ENCODE results near the gene GRM5.
"Not testable (repeated sequence)": the region's sequence is repeated elsewhere in the genome, so short reads cannot be mapped to it uniquely, and the experiment has no call there.

Gene GRM5

DNA sequence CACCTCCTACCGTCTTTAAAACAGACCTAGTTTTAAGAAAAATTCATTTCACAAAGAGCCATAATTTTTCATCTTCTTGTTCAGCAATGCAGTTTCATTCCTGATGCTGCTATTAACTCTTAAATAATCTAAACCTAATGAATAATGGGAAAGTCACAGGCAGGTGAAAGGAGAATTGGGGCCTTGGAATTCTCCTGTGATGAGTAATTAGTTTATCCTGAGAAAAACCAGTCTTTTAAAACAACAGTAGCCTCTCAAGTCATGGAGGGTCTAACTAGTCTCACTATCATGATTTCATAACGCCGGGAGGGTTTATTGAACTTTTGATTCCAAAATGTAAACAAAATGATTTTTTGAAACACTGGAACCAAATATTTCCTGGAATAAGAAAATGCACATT lies 86.8 kb downstream of the GRM5 start:
- not testable (repeated sequence) for DNase-seq (ENCODE audit: extremely low read depth in 1 of 2, low read depth in 1 of 2)

DNA sequence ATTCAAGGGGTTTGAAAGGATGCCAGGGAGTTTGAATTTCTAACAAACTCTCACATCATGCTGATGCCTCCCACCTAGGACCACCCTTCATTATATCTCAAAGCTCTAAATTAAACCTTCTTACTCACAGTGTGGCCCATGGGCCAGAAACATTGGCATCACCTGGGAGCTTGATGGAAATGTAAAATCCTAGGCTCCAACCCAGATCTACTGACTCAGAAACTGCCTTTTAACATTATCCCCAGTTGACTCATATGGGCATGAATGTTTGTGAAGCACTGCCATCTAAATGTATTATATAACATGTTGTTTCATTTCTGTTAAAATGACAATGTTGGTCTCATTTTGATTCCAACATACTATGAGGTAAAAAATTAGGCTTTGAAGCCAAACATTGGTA lies 90.3 kb downstream of the GRM5 start:
- not testable (repeated sequence) for DNase-seq (ENCODE audit: extremely low read depth in 1 of 2, low read depth in 1 of 2)

DNA sequence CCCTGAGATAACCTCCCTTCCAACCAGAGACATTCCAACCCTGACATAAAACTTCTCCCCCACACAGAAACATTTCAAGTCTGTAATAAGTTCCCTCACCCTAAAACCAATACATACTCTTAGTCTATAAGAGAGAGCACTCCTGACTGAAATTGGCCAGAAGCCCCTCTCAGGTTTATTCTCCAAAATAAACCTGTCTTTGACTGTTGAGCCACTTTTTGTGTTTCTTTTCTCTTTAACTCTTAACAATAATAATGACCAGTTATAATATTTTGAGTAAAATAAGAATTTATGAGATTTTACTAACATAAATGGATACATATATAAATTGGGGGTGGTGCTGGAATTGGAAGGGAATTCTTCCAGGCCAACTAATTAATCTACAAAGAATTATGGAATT lies 93.6 kb downstream of the GRM5 start:
- DNase-seq (ENCODE audit: extremely low read depth in 1 of 2, low read depth in 1 of 2) = no peak

DNA sequence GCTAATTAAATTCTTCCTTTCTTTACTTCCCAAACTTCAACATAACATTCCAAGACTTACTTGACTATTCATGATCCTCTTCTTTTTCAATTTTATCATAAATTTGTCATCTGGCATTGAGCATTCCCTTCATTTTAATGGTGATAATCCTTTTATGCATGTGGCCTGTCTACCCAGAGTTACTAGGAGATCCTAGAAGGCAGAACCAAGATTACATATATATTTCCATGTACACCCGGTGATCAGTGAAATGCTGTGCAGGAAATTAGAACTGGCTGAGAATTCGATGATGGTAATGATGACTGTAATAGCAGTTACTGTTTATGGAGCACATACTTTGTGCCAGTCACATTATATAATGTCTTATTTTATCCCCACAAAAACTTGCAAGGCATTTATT lies 104.2 kb downstream of the GRM5 start:
- DNase-seq (ENCODE audit: extremely low read depth in 1 of 2, low read depth in 1 of 2) = not testable (repeated sequence)

DNA sequence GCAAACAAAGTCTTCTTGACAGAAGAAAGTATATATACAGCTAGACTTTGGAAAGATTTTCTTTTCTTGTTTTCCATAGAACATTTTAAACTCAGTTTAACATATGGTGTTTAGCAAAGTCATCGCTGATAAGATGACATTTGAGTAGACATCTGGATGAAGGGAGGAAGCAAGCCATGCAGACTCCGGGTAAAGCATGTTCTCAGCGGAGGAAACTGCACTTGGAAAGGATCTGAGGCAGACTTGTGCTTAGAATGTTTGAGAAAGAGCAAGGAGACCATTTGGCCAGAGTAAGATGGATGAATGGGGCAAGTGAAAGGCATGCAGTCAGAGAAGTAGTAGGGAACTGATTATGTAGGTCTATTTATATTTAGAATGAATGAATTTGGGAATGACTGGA lies 105.9 kb downstream of the GRM5 start:
- not testable (repeated sequence) for DNase-seq (ENCODE audit: extremely low read depth in 1 of 2, low read depth in 1 of 2)

DNA sequence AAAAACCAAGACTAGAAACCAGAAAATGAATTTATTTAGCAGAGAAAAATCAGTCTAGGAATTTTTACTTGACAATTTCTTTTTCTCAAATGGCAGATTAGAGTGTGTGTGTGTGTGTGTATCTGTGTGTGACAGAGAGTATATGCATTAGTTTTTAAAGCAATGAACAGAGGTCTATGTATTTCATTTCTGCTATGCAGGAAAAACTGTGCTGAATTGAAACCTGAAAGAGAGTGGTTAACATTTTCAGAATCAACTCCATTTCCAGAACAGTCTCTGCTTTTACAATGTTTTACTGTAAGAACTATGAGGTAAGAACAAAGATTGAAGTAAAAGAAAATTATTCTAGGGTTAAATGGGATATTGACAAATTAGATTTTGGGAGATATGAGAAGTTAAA lies 114.8 kb downstream of the GRM5 start:
- no peak for DNase-seq (ENCODE audit: extremely low read depth in 1 of 2, low read depth in 1 of 2)

DNA sequence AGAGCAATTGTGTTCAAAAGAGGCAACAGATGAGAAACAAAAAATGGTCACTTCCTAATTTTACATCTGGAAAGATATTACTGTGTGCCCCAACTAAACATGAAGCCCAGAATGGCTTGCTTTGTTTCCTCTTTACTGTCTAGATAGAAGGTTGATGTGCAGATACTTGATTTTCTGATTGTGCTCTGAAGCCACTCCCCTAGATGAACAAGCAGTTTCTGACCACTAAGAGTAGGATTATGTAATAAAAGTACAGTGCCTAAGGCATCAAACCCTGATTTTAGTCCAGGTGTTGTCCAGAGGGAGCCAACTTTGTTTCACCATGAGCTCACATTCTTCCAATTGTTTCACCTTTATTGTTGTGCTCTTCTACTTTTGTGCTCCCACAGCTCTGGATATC lies 116.9 kb downstream of the GRM5 start:
- not testable (repeated sequence) for DNase-seq (ENCODE audit: extremely low read depth in 1 of 2, low read depth in 1 of 2)

DNA sequence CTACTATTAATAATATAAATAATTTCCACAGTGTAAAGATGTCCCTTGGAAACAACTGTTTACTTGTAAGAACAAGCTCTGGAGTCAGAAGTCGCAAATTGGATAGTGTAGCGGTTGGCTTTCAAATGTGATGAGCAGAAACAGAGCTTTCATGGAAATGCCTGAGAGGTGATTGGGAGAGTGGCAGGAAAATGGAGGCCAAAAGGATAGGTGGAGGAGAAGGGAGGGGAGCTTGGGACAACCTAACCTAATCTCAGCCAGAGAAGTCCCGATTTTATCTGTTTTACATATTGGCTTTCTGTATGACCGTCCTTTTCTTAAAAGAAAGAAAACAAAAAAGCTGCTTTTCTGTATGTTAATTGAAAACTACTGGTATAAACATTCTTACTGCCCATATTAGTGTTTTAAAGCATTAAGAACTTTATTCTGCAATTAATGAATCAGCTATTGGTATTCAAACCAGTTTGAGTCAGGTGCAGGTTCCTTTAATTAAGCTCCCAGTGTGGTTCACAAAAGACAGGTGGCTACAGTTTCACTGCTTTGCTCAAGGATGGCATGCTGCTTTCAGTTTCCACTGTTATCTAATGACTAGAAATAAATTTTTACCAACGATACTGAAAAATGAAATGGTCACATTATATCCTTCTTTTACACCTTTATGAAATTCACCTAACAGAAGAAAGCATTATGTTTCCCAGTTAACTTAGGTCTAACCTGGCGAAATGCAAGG lies 117.8 kb downstream of the GRM5 start:
- DNase-seq (ENCODE audit: extremely low read depth in 1 of 2, low read depth in 1 of 2) = not testable (repeated sequence)

DNA sequence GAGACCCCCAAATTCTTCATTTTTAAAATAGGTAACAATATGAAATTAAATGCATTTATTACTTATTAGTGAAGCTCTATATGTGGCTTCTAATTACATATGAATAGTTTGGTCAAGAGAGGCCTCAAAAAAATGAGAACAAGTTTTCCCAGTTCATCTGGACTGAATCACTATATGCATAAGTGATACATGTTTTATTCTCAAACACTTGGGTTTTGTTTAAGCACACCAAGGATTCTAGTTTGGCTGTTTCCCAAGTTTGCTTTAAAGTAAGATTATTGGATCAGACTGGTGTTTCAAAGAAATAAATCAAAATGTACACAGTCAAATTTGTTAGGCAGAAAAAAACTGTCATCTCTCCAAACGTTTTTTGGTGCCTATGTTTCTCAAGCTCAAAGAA lies 136.1 kb downstream of the GRM5 start:
- not testable (repeated sequence) for DNase-seq (ENCODE audit: extremely low read depth in 1 of 2, low read depth in 1 of 2)

DNA sequence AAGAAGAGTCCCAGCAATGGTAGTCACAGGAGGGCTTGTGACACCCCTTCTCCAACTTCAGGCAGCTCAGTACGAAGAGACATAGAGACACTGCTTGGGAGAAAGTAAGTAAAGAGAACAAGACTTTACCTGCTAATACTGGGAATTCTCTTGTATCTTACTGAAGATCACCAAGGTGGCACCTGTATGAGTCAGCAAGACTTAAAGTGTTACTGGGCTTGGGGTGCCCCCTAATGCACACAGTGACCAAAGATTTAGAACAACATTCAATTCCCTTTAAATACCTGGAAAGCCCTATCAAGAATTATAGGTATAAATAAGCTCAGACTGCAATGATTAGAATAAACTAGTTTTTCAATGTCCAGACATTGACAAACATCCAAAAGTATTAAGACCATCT lies 148.7 kb downstream of the GRM5 start:
- not testable (repeated sequence) for DNase-seq (ENCODE audit: extremely low read depth in 1 of 2, low read depth in 1 of 2)

DNA sequence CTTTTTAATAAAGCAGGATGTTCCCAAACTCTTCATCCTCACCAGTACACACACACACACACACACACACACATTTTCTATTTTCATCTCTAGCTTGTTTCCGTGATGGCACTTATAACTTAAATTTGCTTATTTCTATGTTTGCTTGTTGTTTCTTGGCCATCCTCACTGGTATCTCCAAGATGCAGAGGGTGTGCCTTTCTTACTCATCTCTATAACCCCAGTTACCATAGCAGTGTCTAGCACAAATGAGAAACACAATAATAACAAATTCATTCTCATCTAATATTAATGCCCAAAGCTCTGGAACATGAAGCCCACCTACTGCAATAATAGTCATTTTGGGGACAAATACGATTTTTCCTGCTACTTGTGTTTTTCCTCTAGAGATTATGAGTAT lies 156.3 kb downstream of the GRM5 start:
- DNase-seq (ENCODE audit: extremely low read depth in 1 of 2, low read depth in 1 of 2) = no peak

DNA sequence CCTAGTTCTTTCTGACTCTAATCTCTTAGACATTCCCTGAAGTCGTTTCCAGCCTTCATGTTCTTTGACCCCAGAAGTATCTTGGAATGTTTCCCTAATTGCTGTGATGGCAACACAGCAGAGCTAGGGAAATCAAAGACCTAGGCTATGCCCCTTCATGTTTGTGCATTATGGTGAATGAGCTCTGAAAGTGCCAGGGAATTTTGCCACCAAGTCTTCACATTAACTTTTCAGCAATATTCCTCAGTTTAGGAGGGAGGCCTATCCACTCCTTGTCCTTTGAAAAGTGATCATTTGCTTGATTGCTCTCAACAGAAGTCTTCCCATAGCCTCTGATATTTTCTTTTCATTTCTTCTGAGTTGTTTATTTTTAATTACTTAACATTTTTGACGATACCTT lies 164.3 kb downstream of the GRM5 start:
- not testable (repeated sequence) for DNase-seq (ENCODE audit: extremely low read depth in 1 of 2, low read depth in 1 of 2)

DNA sequence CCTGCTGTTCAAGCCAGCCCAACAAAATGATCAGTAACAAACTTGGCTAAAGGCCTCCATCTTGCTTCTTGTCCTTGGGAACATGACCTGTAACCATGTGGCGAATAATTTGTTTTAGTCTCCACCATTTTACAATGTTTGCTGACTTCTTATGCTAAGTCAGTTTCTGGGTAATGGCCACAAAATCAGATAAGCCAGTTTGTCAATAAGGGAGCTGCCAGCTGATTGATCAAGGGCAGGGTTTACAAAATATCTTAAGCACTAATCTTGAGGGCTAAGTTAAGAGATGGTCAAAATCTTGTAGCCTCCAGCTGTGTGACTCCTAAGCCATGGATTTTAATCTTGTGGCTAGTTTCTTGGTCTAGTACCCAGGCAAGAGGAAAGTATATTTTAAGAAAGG lies 176.9 kb downstream of the GRM5 start:
- DNase-seq (ENCODE audit: extremely low read depth in 1 of 2, low read depth in 1 of 2) = not testable (repeated sequence)

DNA sequence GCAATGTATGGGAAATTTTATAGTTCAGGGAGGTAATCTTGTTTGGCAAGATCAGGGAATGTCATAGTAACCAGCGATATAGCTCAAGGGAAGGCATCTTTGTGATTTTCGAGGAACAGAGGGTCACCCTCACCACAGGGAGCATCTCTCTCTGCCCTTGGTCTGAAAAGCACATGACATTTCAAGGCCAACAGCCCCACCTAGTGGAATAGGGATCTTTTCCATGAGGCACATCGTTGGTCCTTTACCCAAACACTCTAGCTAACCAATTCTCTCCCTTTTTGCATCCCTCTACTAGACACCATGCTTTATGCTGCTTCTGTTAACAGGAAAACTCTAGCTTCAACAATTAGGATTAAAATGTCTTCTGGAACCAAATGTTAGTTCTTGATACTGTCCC lies 179.0 kb downstream of the GRM5 start:
- peak in 1 of 2 donors; percentile 1 for DNase-seq (ENCODE audit: extremely low read depth in 1 of 2, low read depth in 1 of 2)

DNA sequence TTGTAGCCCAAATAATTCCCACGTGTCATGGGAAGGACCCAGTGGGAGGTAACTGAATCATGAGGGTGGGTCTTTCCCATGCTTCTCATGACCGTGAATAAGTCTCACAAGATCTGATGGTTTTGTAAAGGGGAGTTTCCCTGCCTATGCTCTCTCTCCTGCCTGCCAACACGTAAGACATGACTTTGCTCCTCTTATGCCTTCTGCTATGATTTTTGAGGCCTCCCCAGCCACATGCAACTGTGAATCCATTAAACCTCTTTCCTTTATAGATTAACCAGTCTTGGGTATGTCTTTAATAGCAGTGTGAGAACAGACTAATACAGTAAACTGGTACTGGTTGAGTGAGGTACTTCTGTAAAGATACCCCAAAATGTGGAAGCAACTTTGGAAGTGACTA lies 183.0 kb downstream of the GRM5 start:
- DNase-seq (ENCODE audit: extremely low read depth in 1 of 2, low read depth in 1 of 2) = not testable (repeated sequence)

DNA sequence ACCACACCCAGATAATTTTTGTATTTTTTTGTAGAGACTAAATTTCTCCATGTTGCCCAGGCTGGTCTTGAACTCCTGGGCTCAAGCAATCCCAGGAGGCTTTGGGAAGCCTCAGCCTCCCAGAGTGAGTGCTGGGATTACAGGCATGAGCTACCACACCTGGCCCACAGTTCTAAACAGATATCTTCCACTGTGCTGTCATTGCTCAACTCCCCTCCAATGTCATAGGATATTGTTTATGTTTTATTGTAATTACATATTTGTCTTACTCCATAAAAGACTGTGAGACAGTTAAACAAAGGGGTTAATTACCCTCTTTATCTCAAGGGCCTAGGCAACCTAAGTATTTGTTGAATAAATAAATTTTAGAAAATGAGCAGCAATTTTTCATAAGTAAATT lies 204.2 kb downstream of the GRM5 start:
- no peak for DNase-seq (ENCODE audit: extremely low read depth in 1 of 2, low read depth in 1 of 2)

DNA sequence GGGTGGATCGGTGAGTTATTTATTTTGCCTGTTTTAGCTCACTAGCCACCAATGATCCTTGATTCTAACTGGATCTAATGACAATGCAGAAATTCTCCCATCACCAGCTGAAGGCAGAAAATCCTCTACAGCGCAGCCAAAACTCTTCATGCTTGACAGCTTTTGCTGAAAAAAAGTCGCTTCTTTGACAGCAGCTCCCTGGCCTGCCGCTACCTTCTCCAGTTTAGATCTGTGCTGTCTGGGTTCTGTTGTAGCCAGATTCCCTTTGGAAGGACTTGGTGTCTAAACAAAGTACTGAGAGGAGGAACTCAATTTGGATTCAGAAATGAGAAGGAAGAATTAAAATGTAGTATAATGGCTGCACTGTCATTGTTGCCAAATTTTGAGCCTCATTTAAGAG lies 205.4 kb downstream of the GRM5 start:
- not testable (repeated sequence) for DNase-seq (ENCODE audit: extremely low read depth in 1 of 2, low read depth in 1 of 2)

DNA sequence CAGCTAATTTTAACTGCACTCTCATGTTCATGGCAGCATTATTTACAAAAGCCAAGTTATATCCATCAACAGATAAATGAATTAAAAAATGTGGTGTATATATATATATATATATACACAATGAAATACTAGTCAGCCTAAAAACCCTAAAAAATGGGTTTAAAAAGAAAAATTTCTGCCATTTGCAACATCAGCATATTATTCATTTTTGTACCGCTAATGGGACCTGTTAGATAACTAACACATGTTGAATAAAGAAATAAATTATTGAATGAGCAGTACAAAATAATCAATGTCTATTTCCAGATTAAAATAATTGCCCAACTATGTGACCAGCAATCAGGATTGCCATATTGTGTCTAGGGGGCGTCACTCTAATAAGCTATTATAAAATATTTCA lies 211.8 kb downstream of the GRM5 start:
- not testable (repeated sequence) for DNase-seq (ENCODE audit: extremely low read depth in 1 of 2, low read depth in 1 of 2)

DNA sequence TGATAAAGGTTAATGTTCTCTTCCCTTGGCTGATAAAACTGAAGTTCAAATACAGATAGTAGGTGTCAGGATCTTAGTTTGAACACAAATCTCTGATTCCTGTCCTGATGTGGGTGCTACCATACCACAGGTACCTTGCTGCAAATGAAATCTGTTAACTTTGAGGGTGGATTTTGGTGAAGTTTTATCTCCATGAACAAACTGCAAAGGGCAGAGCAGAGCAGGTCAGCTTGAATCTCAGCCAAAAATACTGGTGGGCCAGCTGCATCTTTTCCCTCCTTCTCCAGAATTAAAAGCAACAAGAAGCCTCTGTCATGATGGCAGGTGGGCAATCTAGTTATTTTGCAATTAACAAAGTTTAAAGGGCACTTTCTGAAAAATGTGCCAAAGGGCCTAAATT lies 214.2 kb downstream of the GRM5 start:
- DNase-seq (ENCODE audit: extremely low read depth in 1 of 2, low read depth in 1 of 2) = not testable (repeated sequence)

DNA sequence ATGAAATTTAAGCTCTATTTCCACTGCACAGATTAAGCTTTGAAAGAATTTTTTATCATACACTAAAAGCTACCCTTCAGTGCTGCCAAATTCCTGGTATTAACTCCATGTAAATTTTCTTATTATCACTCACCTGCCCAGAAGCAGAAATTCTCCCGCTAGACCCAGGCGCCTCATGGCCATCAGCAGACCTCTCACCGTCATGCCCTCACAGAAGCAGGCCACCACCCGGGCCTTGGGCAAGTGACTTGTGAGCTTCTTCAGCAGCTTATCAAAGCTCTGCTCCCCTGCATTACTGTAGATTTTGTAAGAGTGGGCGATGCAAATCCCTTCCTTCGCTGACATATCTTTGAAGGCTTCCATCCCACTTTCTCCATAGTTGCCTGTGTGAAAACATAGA lies 216.0 kb downstream of the GRM5 start:
- DNase-seq (ENCODE audit: extremely low read depth in 1 of 2, low read depth in 1 of 2) = not testable (repeated sequence)

DNA sequence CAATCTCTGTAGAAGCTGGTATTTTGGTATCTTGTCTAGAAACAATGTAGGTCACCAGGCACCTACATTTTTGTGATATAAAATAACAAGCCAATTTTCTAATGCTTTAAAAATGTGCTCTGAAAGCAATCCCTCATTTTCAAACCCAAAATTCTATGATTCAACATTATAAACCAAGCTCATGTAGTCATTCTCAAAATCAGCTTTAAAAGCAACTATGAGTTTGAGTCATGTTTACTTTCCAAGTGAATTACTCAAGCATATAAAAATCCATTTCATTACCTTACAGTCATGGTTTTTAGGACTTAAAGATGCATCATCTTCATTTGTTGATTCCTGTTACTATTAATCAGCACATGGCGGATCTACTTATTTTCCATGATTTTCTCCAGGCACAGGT lies 216.4 kb downstream of the GRM5 start:
- DNase-seq (ENCODE audit: extremely low read depth in 1 of 2, low read depth in 1 of 2) = no peak

DNA sequence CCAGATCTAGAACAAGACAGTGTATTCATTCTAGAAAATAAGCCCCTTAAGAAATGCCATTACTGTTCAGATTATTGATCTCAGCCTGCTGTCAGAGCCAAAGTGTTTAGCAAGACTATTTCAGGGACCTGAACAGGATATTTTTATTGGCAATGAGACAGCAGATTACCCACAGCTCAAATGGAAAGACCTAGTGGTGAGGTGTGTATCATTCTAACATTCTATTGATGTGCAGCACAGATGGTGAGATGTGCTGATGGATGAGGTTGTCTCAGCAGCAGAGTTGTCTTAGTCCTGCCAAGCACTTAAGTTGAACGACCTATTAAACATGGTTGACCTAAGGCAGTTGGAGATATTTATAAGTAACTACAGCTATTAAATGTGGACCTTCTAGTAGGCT lies 219.5 kb downstream of the GRM5 start:
- DNase-seq (ENCODE audit: extremely low read depth in 1 of 2, low read depth in 1 of 2) = not testable (repeated sequence)

DNA sequence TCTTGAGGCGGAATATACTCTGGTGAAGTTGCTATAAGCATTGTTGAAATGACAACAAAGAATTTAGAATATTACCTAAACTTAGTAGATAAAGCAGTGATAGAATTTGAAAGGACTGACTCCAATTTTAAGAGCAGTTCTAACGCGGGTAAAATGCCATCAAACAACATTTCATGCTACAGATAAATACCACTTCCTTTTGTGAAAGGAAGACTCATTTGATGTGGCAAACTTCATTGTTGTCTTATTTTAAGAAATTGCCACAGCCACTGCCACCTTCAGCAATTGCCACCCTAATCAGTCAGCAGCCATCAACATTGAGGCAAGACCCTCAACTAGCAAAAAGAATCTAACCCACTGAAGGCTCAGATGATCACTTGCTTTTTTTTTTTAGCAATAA lies 220.8 kb downstream of the GRM5 start:
- DNase-seq (ENCODE audit: extremely low read depth in 1 of 2, low read depth in 1 of 2) = not testable (repeated sequence)
